CD1c-positive myeloid dendritic cell (primary cell): ENCODE data around the gene SLC6A17.
A peak's percentile ranks its signal among the peaks of the same experiment; 100 is the strongest.

ENCODE experiments used
- DNase-seq: peaks from one replicate; pipeline ENCODE4 v3.0.0-alpha.2; 2016; ENCODE audit errors: extremely low spot score

SLC6A17 gene

DNA sequence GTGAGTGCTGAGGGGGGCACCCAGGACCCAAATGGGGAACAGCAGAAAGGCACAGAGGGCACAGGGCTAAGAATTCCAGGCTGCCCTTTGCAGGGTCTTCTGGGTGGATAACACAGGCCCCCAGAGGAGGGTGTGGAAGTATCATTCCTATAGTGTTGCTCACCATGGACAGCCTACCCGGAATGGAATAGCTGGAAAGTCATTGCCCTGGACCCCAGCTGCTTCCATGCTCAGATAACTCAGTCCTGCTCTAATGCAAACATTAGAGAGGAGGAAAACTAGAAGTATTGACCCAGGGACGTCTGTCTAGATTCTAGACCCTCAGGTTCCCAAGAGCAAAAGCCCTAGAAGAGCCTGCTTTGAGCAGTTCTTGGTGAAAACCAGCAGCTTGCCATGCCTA, 24.7 kb downstream of the SLC6A17 start:
- DNase-seq, result no peak

DNA sequence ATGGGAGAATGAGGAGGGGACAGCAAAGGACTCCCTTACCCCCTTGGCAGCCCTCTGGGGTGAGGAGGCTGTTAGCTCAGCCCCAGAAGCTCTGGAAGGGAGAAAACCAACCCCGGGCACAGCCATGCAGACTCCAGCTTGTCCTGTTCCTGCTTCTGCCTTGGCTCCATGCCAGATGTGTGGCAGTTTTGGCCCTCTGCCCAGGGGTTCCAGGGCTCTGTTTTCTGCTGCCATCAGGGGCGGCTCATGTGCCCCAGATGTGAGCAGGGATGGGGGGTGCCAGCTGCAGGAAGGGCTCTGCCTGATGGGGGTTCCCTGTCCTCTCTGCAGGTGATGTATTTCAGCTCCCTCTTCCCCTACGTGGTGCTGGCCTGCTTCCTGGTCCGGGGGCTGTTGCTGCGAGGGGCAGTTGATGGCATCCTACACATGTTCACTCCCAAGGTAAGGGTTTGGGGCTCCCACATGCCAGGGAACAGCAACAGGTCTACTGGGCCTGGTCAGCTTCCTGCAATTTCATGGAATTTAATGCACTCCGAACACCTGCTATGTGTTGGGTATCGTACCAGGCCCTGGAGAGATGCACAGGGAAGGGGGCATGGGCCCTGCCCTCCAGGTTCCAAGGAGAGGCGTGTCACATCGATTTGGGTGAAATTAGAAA, 26.1 kb downstream of the SLC6A17 start:
- DNase-seq, result peak; percentile 26

DNA sequence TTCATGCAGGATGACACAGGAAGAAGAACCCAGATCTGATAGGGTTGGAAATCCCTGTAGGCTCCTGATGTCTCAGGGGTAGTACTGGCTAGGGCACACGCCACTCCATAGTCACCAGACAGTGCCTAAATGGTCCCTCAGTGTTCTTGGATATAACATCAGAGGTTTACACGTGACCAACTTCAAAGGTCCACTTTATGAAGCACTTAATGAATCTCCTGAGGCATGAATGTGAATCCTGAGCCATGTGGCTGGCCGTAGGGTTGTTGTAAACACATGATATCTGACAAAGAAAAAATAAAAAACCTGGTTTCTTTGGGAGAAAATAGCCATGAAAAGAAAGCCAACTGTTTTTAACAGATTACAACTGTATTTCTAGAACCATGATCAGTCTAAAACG, 27.5 kb downstream of the SLC6A17 start:
- no peak for DNase-seq

DNA sequence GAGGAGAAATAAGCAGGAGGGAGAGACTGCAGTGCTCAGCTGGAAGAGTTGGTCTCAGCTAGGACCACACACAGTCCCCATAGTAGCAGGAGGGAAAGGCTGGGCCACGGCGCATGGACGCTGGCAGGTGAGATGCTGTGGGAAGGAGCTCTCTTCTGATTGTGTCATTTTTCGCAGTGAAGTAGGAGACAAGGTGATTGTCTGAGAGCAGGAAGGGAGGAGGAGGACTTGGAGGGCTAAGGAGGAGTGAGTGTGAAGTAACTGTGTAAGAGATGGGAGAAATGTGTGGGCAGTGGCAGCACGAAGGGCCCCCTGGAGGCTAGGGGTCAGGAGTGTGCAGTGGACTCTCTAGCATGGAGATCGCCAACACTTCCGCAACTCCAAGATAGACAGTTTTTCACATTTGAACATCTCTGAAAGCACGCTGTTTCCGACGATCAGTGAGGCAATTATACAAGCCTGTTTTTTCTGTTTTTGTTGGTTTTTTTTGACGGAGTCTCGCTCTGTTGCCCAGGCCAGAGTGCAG, 33.4 kb downstream of the SLC6A17 start:
- DNase-seq, result no peak

DNA sequence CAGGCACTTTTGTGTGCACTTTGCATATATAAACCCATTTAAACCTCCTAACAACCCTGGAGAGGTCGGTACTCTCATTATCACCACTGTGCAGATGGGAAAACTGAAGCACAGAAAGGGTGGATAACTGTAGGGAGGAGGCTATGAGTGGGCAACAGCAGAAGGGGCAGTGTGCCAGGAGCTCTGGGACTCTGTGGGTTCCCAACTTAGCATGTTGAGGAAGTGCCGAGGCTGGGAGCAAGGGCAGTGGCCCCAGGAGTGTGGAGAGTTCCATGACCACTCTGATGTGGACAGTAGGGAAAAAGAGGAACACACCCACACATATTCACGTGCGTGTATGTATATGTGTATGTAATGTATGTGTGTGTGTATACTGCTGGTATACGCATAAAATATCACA, 34.2 kb downstream of the SLC6A17 start:
- peak; percentile 69 for DNase-seq

DNA sequence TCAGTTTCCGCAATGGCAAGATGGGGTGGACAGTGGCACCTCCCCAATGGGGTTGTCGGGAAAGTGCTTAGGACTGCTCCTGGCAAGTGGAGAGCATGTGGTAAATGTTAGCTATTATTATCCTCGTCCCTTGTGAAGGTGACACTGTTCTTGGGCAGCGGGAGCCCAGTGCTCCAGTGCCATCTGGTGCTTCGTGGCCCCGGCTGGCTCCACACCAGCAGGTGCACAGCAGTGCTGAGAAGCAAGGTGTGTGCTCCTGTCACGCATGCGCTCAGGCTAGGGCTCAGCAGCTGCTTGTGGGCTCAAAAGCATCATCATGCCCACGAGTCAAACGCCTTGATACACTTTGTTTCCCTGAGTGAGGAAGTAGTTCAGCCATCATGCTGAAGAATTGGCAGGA, 34.9 kb downstream of the SLC6A17 start:
- peak; percentile 3 for DNase-seq

DNA sequence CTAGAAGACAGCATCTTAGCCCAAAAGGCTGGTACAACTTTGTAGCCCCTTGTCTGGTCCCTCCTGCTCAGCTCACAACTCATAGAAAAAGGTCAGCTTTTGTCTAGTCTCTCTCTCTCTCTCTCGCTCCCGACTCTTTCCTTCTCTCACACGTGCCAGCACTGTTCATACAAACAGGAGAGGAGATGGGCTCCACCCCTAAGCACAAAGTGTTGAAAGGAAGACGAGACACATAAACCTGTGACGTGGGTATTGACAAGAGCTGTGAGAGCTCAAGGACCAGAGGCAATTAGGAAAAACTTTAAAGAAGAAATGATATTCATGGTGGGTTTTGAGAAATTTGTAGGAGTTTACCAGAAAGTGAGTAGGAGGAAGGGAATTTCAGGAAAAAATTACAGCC, 36.3 kb downstream of the SLC6A17 start:
- DNase-seq, result no peak

DNA sequence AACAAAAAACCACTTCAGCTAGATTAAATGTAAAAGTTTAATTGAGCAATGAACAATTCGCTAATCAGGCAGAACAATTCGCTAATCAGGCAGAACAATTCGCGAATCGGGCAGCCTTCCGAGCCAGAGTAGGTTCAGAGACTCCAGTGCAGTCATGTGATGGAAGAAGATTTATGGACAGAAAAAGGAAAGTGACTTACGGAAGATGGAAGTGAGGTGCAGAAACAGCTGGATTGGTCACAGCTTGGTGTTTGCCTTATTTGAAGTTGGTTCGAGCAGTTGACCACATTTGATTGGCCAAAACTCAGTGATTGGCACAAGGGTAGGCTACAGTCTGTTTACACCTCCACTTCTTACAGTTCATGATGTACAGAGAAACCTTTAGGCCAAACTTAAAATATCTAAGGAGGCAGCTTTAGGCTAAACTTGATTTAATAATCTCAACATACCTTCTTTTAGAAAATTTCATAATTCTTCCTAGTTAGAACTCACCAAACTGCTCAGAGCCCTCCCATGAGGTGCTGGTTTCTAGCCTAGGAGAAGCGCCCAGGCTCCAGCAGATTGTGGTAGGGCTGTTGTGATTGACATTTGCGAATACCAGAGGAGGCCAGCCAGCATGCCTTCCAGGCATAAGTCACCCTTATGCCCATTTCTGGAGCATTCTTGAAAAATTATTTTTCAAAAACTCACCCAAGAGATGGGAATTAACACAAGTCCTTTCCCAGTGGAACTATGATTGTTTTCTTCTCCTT, 37.0 kb downstream of the SLC6A17 start:
- DNase-seq, result no peak

DNA sequence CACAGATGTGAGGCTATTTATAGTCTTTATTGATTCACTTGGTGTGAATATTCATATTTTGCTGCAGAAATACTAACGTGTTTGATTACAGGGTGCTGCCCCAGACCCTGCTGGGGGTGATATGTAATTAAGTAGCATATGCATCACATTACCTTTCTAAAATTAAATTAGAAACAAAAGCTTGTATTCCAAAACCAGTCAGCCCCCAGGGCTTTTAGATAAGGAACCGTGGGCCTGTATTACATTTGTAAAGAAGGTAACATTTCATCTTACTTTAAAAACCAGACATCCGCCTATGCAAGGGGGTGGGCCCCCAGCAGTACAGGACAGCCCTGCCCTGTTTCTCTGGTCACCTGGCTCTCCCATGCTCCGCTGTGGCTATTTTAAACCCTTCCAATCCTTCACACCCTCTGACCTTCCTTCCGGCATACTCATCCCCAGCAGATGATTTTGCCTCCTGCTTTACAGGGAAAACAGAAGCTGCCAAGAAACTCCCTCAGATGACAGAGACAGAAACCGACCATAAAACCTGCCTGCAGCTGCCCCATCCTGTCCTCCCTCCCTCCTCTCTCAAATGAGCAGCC, 37.8 kb downstream of the SLC6A17 start:
- no peak for DNase-seq

DNA sequence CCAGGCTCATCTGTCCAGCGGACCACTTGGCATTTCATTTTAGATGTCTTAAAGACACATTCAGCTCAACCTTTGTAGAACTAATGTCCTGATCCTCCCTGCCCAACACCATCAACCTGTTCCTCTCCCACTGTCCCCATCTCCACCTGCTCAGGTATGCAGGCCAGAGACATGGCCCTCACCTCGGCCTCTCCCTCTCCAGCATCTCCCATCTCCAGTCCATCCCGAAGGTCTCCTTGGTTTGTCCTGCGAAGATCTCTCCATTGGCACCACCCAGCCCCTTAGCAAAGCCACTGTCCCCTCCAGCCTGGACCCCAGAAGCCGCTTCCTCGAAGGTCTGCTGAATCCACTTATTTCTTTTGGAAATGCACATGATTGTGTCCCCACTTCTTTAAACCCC, 38.9 kb downstream of the SLC6A17 start:
- DNase-seq, result no peak

DNA sequence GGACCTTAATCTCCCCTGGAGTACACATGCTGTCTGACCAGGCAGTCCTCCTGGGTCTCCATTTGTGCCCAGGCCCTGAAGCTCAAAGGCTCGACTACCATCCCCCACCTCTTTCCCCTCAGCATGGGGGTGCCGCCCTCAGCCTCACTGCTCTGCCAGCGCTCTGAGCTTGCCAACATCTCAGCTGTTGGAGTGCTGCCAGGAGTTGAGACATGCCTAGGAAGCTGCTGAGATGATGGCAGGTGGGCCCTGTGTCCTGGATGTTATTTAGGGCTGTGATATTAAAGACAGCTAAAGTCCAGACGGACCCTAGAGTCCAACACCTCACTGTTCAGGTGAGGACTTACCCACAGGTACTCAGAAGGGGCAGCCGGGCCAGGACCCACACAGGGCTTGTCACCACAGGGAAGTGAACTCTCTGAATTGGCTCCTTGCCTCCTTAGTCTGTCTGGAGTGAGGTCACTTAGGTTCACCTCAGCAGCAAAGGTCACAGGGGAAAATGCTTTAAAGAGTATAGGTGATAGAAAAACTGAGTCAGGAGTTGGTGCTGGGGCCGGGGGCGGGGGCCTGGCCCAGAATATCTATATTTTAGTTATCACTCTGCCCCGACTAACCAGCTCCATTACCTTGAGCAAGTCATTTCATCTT, 40.1 kb downstream of the SLC6A17 start:
- no peak for DNase-seq

DNA sequence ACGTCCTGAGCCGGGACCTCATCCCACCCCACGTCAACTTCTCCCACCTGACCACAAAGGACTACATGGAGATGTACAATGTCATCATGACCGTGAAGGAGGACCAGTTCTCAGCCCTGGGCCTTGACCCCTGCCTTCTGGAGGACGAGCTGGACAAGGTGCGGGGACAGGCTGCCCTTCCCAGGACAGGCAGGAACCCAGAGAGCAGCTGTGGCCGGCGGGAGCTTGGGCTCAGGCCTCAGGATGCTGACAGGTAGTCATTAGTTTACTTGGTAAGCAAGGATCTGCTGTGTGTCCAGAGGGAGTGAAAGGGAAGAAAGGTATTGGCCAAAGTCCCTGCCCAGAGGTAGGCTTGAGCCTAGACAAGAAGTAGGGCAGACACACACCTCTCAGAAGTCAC, 42.2 kb downstream of the SLC6A17 start:
- DNase-seq, result no peak

DNA sequence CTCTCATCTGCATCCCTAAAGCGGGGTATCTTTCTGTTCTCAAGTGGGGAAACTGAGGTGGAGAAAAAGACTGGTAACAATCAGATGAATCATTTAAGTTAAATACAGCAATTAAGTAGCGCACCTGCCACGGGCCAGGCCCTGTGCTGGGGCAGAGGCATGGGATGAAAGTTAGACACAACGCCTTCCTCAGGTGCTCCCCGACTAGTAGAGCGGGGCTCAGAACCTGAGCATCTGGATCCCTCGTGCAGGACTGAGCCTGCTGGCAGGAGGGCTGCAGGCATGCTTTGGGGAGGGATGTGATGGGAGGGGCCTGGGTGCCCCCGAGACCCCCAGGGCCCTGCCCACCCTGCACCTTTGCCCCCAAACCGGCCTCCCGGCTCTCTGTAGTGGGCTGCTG, 44.9 kb downstream of the SLC6A17 start:
- no peak for DNase-seq

DNA sequence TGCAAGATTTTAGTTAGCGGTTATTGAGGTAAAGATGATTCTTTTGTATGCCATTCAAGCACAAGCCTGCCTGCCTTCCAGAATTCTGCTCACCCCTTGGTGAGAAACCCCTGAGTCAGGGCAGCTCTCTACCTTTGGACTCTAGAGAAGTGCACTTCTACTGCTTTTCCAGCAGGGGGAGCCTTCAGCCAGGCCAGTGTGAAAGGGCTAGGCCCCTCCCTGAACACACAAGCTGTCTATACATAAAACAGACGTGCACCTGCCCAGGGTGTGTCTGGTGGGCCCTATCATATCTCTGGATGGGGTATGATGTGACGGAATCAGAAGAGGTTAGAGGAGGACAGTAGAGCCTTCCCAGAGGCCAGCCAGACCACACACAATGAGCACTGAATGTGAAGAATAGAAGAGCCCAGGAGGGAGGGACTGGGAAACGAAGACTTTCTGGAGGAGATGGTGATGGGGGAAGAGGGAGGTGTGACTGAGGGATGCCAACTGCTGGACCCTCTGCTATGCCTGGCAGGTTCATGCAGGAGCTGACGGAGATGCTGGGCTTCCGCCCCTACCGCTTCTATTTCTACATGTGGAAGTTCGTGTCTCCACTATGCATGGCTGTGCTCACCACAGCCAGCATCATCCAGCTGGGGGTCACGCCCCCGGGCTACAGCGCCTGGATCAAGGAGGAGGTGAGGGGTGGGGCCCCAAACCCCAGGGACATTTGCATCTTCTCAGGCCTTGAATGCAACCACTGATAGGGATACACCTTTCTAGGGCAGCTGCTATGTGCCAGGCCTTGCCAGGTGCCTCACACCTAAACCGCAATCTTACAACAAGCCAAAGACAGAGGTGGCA, 46.8 kb downstream of the SLC6A17 start:
- DNase-seq, result peak; percentile 69

DNA sequence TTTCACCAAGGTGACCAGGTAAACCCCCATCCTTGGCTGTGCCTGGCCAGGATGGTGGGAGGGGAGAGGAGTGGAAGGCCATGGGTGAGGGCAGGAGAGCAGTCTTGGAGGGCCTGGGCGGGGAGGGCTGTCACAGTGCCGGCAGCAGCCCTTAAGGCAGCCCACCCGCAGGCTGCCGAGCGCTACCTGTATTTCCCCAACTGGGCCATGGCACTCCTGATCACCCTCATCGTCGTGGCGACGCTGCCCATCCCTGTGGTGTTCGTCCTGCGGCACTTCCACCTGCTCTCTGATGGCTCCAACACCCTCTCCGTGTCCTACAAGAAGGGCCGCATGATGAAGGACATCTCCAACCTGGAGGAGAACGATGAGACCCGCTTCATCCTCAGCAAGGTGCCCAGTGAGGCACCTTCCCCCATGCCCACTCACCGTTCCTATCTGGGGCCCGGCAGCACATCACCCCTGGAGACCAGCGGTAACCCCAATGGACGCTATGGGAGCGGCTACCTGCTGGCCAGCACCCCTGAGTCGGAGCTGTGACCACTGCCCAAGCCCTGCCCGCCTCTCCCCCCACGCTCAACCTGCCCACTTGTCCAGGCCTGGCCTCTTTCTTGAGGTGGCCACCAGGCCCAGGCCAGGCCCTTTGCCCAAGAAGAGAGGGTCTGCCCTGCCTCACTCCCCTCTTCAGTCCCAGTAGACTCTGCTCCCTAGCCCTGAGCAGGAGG, 47.8 kb downstream of the SLC6A17 start:
- no peak for DNase-seq

DNA sequence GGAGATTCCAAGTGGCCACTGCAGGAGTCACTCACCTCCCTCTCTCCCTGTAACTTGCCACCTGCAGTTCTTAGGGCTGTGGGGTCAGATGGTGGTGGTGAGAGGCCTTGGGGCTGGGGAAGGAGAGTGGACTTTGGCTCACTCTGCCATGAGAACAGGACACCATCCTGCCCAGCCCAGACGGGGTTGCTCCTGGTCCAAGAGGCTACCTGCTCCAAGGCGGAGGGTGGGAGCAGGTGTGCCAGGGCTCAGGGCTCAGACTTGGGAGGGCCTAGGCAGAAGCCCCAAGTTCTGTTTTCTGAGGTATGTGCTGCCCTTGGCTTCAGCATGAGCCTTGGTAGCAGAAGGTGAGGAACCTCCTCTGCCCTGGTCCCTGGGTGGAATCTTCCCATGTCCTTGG, 48.5 kb downstream of the SLC6A17 start:
- no peak for DNase-seq

DNA sequence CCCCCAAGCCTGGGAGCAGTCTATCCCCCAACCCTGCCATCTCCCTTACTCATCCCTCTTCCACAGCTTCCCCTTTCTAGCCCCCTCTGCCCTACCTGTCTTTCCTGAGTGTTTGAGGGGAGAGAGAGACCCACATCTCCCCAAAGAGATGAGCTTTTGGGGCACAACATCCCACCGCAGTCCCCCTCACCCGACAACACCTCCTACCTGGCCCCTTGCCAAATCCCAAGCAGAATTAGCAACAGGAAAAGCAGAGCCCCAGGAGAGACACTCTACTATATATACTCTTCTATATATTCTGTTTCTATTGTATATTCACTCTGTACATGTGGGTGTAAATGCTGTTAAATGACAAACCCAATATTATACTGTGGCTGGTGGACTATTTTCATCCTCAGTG, 49.9 kb downstream of the SLC6A17 start:
- no peak for DNase-seq

DNA sequence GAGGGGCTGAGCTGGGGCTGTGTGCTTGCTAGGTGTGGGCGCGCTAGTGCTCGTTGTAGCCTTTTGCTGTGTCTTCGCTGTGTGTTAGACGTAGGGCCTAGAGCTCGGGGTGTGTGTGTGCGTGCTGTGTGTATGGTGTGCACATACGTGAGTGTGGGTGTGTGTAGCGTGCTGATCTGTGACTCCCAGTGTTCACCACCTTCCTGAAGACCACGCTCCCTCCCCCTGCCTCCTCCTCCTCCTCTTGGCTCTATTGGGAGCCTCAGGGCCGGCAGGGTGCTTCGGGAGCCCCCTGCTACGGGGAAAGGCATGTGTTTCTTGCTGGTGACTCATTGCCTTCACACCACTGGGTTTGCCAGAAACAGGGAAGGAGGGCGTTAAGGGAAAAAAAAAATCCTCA, 50.4 kb downstream of the SLC6A17 start:
- no peak for DNase-seq

DNA sequence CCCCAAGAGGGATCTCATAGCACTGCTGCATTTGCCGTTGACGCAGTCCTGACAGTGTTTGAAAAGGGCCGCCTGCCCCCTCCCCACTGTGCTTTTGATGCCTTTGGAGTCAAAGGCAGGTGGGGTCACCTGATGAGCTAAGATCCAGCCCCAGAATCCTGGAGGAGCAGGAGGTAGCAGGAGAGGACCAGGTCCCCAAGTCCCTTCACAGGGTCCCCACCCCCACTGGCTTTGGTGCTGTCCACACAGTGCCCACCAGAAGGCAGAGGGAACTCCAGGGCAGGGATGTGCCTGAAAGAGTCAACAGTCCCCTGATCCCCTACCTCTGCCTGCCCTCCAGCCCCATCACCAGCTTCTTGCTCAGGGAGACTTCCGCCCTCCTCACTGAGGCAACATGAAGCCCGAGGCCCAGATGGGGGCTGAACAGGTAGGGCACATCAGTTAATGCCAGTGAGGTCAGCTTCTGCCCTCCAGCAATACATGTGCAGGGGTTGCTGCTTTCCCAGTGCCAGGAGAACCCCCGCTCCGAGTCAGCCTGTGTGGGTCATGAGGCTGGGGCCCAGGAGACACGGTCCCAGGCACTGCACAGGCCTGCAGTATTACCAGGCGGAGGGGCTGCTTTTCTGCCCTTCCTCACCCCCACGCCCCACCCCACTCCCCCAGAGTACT, 51.0 kb downstream of the SLC6A17 start:
- no peak for DNase-seq

DNA sequence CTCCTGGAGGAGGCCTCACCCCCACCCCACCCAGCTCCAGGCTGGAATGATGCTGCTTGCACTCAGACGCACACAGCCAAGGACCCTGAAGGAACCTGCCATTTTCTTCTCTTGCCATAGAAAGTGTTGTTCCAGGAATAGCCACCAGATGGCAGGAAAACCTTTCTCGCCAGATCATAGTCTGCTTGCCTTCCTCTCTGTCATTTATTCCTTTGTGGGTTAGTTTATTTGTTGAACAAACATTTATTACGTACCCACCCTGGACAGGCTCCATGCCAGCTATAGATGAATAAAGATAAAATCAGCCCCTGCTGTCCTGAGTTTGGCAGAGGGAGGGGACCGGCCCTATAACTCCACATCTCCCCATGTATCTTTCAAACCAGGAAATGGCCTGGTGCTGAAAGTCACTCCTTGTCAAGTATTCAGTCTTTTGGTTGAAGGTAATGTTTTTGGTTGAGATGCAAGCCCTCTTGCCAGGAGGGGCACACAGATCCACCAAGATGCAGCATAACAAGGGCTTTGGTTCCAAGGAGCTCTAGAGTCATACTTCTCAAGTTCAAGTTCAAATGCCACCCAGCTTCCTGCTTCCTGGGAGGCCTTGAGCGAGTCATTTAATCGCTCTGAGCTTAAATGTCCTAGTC, 52.8 kb downstream of the SLC6A17 start:
- DNase-seq, result peak; percentile 79
